HG02798 (cell line): ENCODE measurements around the gene PRKX.
"Not testable (repeated sequence)": the region's sequence is repeated elsewhere in the genome, so short reads cannot be mapped to it uniquely, and the experiment has no call there.

Experiments used
- ATAC-seq: cut with Tn5 transposase; IDR thresholded peaks from one replicate; pipeline ENCODE4 v1.9.1; 2021; ENCODE audit warnings: mild to moderate bottlenecking; ENCODE audit not compliant: unreplicated experiment, poor library complexity

The PRKX gene

DNA sequence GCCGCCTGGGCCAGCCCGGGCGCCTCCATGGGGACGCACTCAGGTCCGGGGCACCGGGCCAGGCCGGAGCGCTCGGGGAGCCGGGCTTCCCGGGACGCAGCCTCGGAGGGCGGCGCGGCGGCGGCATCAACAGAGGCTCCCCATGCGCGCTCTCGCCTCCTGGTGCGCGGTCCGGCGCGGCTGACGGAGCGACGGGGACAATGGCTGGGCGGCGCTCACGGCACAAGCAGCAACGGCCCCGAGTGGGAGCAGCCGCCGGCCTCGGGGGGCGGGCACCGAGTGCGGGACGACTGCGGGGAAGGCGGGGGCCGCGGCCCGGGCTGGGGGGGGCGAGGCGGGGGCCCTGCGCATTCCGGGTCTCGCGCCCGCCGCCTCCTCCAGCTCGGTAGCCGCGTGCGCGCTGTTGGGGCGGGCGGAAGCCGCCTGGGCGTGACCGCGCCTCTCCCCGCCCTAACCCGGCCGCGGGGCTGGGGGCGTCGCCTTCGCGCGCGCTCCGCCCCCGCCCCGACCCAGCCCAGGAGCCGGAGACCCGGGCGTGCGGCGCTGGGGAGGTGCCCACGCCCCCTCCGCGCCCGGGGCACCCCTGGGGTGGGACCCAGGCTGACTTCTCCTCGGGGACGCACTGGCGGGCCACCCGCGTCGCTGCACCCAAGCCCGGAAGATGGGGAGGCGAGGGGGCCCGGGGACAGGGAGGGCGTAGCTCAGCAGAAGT is at the start of gene PRKX:
Gene PRKX, minus strand, starts transcription at position 425 of the 712 bp plus-strand sequence. Its CDS starts 396 bp downstream, at position 29.
- ATAC-seq = peak; percentile 87

DNA sequence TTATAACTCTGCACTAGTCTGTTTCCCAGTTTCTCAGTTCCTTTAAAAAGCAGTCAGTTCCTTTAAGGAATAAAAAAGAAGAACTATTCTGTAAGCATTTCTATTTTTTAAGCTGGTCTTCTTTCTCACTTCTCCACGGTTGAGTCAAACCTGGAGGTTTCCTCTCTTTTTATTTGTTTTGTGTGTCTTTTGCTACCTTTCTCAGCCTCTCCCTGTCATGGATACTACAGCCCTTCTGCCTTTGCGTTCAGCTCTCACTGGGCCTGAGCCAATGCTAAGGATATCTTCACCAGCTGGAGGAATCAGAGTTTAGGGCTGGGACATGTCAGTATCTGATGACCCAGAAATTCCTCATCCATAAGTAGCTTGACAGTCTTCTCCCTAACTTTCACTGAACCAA is 49.7 kb upstream of the PRKX start:
- ATAC-seq = no peak

DNA sequence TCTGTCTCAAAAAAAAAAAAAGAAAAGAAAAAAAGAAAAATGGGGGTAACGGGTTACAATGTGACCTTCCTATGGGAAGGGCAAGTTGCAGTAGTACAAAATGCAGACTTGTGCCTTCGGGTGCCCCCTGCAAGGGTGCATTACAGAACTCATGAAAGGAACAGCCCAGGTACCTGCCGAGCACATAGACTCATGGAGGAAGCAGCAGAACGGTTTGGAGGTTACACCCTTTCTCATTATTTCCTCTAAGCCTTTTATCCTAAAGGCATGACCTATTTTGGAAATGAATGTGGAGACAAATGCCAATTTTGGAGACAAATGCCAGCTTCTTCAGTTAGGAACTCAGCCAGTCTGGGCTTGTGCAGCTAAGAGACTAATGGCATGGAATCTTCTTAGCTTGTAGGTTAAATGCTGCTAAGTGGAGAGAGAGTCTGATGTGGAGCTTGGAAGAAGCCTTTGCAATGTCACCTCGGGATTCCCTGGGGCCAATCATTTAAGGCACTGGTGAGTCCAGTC is 44.1 kb upstream of the PRKX start:
- no peak for ATAC-seq

DNA sequence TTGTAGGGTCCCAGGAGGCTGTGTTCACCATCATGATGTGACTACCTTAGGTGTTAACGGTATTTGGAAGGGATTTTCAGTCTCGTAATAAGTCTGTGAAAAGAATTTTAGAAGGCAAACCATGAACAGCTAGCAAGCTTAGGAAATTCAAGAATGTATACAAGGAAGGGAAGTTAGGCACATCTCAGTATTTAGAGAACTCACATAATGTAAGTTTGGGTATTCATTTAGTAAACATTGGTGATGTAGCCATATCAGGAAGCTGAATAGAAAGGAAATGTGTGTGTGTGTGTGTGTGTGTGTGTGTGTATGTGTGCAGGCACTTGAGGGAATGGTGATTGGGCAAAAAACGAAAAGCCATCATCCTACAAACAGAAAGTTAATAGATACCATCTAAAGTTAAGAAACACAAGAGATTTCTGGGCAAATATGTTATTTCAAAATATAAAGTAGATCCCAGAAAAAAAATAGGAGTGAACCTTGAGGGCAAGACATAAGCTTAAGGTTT is 34.7 kb upstream of the PRKX start:
- ATAC-seq = no peak

DNA sequence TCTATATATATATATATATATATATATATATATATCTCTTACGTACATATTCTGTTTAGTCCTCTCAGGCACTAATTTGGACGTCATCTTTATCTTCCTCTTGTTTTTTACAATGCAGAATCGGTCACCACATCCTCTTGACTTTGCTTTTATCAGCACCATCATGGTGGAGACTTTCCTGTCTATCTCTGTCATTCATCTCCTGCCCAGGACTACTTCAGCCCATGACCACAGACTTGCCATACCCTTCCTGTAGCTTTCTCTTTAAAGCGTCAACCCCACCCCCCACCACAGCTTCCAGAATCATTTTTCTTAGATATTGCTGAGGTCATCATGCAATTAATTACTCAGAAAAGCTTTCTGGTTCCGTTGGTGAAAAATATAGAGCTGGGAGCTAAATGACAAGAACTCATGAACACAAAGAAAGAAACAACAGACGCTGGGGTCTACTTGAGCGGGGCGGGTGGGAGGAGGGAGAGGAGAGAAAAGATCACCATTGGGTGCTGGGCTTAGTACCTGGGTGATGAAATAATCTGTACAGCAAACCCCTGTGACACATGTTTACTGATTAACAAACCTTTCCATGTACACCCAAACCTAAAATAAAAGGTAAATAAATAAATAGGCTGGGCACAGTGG is 30.5 kb upstream of the PRKX start:
- no peak for ATAC-seq

DNA sequence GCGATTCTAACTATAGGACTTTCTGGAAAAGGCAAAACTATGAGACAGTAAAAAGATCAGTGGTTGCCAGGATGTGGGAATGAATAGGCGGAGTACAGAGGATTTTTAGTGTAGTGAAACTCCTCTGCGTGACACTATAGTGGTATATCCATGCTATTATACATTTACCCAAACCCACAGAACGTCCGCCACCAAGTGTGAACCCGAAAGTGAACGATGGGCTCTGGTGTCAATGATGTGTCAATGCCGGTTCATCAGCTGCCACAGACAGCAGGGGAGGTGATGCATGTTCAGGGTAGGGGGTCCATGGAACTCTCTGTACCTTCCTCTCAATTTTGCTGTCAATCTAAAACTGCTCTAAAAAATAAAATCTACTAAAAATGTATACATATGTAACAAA is 27.5 kb upstream of the PRKX start:
- not testable (repeated sequence) for ATAC-seq

DNA sequence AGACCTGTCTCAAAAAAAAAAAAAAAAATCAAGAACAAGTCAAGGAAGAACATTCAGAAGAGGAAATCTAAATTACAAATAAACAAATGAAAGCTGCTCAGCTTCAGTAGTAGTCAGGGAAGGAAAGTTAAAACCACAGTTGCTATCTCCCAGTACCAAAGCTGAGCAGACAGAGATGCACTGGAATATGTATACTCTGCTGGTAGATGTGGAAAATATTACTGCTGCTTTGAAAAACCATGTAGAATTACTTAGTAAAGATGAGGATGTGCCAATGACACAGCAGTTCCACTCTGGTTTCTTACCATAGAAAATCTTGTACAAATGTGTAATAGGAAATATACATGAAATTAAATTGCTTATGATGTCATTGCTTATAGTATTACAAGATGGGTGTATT is 25.1 kb upstream of the PRKX start:
- ATAC-seq = no peak

DNA sequence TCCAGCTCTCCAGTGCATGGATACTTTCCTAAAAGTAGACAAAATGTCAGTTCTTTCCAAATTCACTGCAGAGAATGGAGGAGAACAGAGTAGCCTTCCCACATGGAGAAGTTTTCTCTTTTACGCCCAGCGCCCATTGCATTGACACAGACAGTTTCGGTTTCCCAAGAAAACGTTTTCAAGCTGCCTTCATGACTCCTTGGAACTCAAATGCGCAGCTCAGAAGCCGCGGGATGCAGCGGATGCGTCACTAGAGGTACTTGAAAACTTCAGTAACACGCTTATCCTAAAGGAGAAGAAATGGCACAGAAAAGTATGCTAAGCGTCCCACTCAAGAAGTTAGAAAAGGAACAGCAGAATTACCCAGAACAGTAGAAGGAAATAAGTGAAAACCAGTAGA is 23.1 kb upstream of the PRKX start:
- ATAC-seq = not testable (repeated sequence)

DNA sequence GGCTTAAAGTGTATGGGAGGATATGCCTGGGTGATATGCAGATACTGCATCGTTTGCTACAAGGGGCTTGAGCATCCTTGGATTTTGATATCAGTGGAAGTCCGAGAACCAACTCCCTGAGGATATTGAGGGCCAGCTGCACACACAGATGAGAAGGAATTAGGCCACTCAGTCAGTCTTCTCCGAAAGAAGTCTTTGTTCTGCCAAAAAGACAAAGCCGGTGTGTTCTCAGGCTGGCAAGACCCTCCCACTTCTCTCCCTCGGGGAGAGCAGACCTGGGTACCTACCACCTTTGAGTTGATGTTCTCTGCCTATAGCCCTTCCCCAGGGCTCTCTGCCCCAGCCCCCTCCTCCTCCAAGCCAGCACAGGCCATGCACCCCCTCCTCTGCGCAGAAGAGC is 22.4 kb upstream of the PRKX start:
- not testable (repeated sequence) for ATAC-seq

DNA sequence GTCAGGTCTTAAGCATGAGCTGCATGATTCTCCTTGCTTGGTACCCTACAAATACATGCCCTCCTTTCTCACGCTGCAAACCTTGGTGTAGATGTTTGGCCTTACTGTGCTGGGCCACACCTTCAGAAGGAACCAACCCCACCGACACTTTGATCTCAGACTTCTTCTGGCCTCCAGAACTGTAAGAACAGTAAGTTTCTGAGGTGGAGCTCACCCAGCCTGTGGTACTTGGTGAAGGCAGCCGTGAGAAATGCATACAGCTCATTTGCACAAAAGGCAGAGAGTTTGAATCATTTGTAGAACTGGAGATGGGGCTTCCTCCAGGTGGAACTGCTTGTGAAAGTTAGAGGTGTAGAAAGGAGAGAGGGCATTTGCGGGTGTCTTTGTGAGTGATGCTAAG is 21.0 kb upstream of the PRKX start:
- ATAC-seq = not testable (repeated sequence)

DNA sequence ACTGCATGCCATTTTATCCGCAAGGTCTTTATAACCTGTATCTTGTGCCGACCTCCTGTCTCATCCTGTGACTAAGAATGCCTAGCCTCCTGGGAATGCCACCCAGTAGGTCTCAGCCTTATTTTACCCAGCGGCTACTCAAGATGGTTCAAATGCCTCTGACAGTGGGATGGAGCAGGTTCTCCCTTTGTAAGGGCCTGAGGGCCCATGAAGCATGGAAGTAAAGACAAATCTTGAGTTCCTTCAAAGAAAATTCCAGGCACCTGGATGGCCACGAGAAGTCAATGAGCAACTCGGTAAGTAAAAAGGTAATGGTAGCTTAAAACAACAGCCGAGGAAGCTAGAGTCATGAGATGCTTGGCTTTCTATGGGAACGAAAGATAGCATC is 19.6 kb upstream of the PRKX start:
- no peak for ATAC-seq

DNA sequence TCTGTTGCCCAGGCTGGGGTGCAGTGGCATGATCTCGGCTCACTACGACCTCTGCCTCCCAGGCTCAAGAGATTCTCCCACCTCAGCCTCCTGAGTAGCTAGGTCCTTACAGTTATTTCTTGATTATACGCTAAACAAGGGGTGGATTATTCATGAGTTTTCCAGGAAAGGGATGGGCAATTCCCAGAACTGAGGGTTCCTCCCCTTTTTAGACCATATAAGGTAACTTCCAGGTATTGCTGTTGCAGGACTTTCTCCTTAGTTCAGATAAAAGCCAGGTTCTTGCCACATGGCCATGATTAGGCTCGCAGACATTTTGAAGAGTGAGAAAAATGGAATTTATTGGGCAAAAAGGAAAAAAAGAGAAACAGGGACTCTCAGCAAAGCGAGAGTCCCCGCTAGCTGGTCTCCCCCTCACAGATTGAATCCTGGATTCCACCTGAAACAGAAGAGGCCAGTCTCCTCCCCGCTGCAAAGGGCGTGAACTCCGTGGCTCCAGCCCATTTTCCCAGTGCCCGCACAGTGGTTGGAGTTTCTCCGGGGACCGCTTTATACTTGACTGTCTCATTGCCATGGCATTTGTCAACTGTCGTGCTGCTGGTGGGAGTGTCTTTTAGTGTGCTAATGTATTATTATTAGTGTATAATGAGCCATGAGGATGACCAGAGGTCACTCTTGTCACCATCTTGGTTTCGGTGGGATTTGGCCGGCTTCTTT is 19.0 kb upstream of the PRKX start:
- ATAC-seq = not testable (repeated sequence)

DNA sequence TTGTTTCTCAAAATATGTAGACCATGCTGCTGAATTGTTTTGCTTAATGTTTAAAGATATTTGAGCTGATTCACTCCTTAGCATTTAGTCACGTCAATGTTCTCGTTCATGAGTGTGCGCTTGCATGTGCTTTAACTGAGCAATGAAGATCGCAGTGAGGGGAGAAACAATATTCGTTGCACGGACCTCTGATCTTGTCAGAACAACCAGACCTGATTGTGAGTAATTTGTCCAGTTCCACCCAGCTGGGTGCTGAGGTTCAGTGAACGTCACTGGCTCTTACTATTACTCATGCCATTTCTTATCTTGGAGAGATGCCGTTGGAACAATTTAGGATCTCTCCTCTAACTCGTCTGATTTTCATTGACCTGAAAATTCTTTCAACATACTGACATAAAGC is 15.0 kb upstream of the PRKX start:
- ATAC-seq = no peak

DNA sequence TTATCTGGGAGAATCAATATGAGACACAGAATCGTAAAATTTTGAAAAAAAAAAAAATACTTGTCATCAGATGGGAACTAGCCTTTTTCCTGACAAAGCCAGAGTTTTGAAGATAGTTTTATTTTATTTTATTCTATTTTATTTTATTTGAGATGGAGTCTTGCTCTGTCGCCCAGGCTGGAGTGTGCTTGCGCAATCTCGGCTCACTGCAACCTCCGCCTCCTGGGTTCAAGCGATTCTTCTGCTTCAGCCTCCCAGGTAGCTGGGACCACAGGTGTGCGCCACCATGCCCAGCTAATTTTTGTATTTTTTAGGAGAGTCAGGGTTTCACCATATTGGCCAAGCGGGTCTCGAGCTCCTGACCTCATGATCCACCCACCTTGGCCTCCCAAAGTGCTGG is 10.0 kb upstream of the PRKX start:
- not testable (repeated sequence) for ATAC-seq

DNA sequence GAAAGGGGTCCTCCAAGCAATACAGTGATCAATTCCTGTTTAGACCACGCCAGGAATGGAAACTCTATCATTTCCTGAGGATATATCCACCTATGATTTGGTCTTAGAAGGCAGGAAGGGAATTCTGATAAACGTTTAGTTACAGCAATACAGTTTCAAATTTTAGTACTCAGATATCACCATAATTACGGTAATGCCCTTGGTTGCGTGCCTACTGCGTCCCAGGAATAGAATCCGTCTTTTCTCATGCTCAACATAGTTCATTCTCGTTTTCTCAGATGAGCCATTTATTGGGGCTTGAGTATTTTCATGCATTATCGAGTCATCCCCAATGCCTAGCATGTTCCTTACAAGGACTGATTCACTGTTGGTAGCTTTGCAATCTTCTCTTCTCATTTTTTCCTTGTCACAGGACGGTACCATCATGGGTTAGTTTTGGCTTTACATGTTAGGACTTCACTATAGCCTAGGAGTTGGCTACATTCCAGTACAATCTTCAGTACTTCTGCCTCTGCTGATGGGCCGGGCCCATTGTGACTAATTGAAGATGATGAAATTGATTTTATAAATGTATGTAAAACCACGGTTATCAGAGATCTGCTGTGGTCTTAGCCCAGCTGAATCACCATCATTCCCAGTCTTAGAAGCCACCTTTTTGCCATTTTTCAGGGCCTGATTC is 4.4 kb upstream of the PRKX start:
- no peak for ATAC-seq

DNA sequence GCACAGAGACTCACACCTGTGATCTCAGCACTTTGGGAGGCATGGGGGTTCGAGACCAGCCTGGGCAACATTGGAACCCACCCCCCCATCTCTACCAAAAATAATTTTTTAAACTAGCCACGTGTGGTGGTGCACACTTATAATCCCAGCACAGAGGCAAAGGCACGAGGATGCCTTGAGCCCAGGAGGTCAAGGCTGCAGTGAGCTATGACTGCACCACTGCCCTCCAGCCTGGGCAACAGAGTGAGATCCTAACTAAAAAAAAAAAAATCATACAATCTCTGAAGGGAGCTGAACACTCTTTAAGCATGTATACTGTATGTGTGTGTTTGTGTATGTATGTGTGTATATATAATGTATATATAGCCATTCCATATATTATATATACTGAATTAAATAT is 2.5 kb upstream of the PRKX start:
- ATAC-seq = no peak

DNA sequence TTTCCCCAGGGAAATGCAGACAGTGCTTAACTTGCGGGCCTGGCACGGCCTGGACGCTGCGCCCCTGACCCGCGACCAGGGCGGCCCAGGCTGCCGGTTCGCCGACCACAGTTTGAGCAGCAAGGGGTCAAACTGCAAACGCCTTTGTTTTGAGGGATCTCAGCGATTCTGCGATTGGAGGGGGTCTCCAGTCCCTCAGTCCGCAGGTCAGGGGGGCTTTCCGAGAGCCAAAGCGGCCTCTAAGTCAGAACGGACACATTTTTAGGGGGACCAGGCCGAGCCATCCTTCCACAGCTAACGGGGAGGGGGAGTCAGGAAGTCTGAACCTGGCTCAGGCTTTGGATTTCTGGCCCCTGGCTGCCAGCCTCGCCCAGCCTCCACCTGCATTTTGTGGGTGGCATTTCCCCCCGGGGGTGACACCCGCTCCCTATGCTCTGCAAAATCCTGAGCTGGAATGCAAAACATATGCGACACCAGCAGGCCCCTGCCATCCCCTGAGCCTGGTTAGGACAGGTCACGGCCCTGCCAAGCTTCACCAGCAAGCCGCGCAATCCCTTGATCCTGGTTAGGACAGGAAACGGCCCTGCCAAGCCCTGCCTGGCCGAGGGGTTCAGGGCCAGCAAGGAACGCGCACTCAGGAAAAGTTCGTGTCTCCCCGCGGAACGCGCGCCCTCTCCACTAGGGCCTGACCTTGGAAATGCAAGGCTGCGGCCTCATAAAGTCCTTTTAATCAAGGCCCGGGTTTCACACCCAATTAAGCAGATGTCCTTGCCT is 1.4 kb upstream of the PRKX start:
- ATAC-seq = not testable (repeated sequence)

DNA sequence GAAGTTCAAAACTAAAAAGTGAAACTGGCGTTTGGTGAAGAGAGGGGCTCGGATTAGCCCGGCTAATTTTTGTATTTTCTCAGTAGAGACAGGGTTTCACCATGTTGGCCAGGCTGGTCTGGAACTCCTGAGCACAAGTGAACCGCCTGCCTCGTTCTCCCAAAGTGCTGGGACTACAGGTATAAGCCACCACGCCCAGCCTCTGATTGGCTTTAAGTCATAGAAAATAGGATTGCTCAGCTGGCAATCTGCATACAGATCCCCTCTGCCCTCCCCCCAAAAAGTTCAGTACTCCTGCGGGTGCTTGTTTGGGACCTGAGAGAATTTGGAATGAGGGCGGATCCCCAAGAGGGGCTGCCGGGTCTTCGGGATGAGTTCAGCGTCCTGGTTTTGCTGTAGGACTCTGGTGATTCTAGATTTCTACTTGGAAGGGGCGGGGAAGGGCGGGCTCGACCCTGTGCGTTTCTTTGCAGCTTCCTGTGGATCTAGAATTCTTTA is 537 bp upstream of the PRKX start:
- ATAC-seq = no peak

DNA sequence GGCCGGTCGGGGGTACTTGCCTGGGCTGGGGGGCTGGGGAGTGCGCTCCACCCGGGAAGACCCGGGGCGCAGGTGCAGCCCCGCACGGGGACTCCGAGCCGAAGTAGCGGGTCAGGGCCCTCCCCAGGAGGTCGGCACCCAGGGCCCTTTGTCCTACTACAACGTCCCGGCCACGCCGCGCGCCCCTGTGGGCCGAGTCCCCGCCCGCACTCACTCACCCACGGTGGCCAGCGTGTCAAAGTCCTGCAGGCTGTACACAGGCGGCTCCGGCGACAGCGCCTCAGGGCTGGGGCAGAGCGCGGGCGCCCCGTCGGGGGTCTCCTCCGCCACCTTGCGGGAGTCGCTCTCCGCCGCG is 602 bp downstream of the PRKX start:
- peak; percentile 19 for ATAC-seq
